Sigmoid colon (tissue), 7 donors: Measurements from ENCODE around the gene CIC. TPM values are rescaled to one million over a fixed set of nuclear protein-coding genes. Genes with fewer than 3 reads are reported as not detected.
A peak's percentile ranks its signal among the peaks of the same experiment; 100 is the strongest.

Source experiments
- DNase-seq: peaks from one replicate; pipeline ENCODE4 v3.0.0-alpha.2; 2019
- H3K27ac ChIP-seq, 4 donors: fragments of 200-600 bp; sonication (generic); one replicate each; pipeline ENCODE4 v1.5.1; 2016 to 2019; ENCODE audit warnings: mild to moderate bottlenecking in 1 of 4
- H3K27me3 ChIP-seq, 3 donors: fragments of 200-600 bp; sonication (generic); one replicate each; pipeline ENCODE4 v1.5.1; 2019; ENCODE audit warnings: mild to moderate bottlenecking in 1 of 3
- H3K36me3 ChIP-seq, 4 donors: fragments of 200-600 bp; sonication (generic); one replicate each; pipeline ENCODE4 v1.5.1; 2016 to 2019
- H3K4me1 ChIP-seq, 4 donors: fragments of 200-600 bp; sonication (generic); one replicate each; pipeline ENCODE4 v1.5.1; 2017 to 2019
- H3K4me3 ChIP-seq, 4 donors: fragments of 200-600 bp; sonication (generic); one replicate each; pipeline ENCODE4 v1.5.1; 2017 to 2019; ENCODE audit warnings: mild to moderate bottlenecking in 2 of 4, moderate library complexity in 1 of 4
- H3K9me3 ChIP-seq, 4 donors: fragments of 200-600 bp in 3 of 4; sonication (generic) in 3 of 4; one replicate each; pipeline versions ENCODE4 v1.5.1 to v1.6.1; 2013 to 2019
- CTCF ChIP-seq, 4 experiments: fragments of 450-650 bp in 3 of 4; fragments of 200-600 bp in 1 of 4; IDR thresholded peaks; one replicate each; pipeline ENCODE4 v1.5.1; 2016 to 2019; ENCODE audit warnings: antibody characterized with exemption in 4 of 4, mild to moderate bottlenecking in 3 of 4, moderate library complexity in 2 of 4
- EP300 ChIP-seq, 4 donors: sonication (generic); formaldehyde crosslinking; IDR thresholded peaks; one replicate each; pipeline ENCODE4 v1.6.1; 2017; ENCODE audit warnings: antibody characterized with exemption in 4 of 4
- POLR2A ChIP-seq, 2 donors: fragments of 450-650 bp; IDR thresholded peaks; one replicate each; pipeline ENCODE4 v1.6.1; 2016; ENCODE audit warnings: antibody characterized with exemption in 2 of 2, mild to moderate bottlenecking in 2 of 2, moderate library complexity in 2 of 2
- POLR2AphosphoS5 ChIP-seq, 4 donors: sonication (generic); formaldehyde crosslinking; IDR thresholded peaks; one replicate each; pipeline ENCODE4 v1.6.1; 2017; ENCODE audit warnings: antibody characterized with exemption in 4 of 4
- WGBS, 2 donors: extraction: QIAGEN DNeasy Blood & Tissue Kit; methylation state at CpG; one replicate each; pipeline ENCODE4 v1.1.7; 2013; 5-methylcytosine and 5-hydroxymethylcytosine counted together
- intact Hi-C: fragments of 100-400 bp; cut with DNase I; formaldehyde crosslinking; loops from one replicate; pipeline ENCODE4 v1.15.1; 2023
- polyA plus RNA-seq, 3 donors: library from polyadenylated mRNA; stranded (reverse); fragments of 200-250 nt; gene quantifications; one replicate each; pipeline ENCODE4 v1.2.3, GENCODE V29; 2013
- total RNA-seq, 4 donors: library from RNA; depleted of rRNA; stranded (reverse); fragments of >200 nt; gene quantifications; one replicate each; pipeline ENCODE4 v1.1.0, GENCODE V29; 2016
- donor health status: healthy with polysubstance abuse.
- donor health status: Bipolar disorder and iron deficiency.
- donor health status: healthy.

CIC gene
- total and polyA plus RNA-seq, 7 donors = 8.4 to 42.1 (median 20.0) TPM

- Histone ChIP-seq H3K27me3 (no peaks in the 10 kb centered on the region), H3K4me1 (peaks cover 0 to 54% (median 43%) of the 10 kb centered on the region in 4 donors), H3K27ac (peak overlapping the region in 3 of 4 donors; percentile 96 to 100 (median 99)), H3K4me3 (peak overlapping the region; percentile 63 to 93 (median 72)), H3K36me3 (peaks cover 4 to 33% (median 7%) of the 10 kb centered on the region in 4 donors), H3K9me3 (no peaks in the 10 kb centered on the region)
- DNase-seq = no peak
- intact Hi-C loops = no loop called here
- TF ChIP-seq POLR2A (IDR thresholded peaks at IDR 0.05) = no peak
- no peak for TF ChIP-seq POLR2AphosphoS5 (IDR thresholded peaks at IDR 0.05)
- no peak for TF ChIP-seq CTCF (IDR thresholded peaks at IDR 0.05)
- no peak for TF ChIP-seq EP300 (IDR thresholded peaks at IDR 0.05)
- WGBS, 2 donors = 98 to 99% methylated on average over 3 of the region's 3 CpGs
These were observed 27.8 kb upstream of the CIC start for GRCh38 chr19:42241279-42241678.

GRCh38 chr19:42242069-42242511 is 27.0 kb upstream of the CIC start:
- 1% methylated on average over 49 of the region's 49 CpGs for WGBS, 2 donors
- peaks cover 0 to 62% (median 50%) of the 10 kb centered on the region in 4 donors for H3K4me1 ChIP-seq
- intact Hi-C loops = loop anchor here (2.0 kb wide), 1 partner anchor 23 kb away; no protein-coding TSS in a partner anchor

GRCh38 chr19:42242512-42243409 is 26.3 kb upstream of the CIC start, which contains the start of gene GSK3A:
TSS of gene GSK3A (minus strand) at chr19:42242602. CDS start at chr19:42242465, 137 bp downstream.
- intact Hi-C loops = loop anchor here (2.0 kb wide), 1 partner anchor 24 kb away; no protein-coding TSS in a partner anchor
- Histone ChIP-seq H3K27me3 (no peaks in the 10 kb centered on the region), H3K36me3 (peaks cover 0 to 18% (median 0%) of the 10 kb centered on the region in 4 donors), H3K27ac (peak within 1 kb of the TSS; percentile 84 to 100 (median 98)), H3K4me1 (peaks cover 0 to 62% (median 51%) of the 10 kb centered on the region in 4 donors), H3K9me3 (no peaks in the 10 kb centered on the region), H3K4me3 (peak within 1 kb of the TSS; percentile 63 to 93 (median 72))
- WGBS, 2 donors = 0% methylated on average over 76 of the region's 76 CpGs
- TF ChIP-seq POLR2AphosphoS5 (IDR thresholded peaks at IDR 0.05) (peak; percentile 86 to 97 (median 94)), CTCF (IDR thresholded peaks at IDR 0.05) (no peak), EP300 (IDR thresholded peaks at IDR 0.05) (peak in 1 of 4 donors; percentile 40), POLR2A (IDR thresholded peaks at IDR 0.05) (peak; percentile 83 to 89)
- peak; percentile 99 for DNase-seq

More at GRCh38 chr19:42242069-42242511, 27.0 kb upstream of the CIC start:
- Histone ChIP-seq H3K9me3 (no peaks in the 10 kb centered on the region), H3K4me3 (peak overlapping the region; percentile 63 to 93 (median 72)), H3K27me3 (no peaks in the 10 kb centered on the region), H3K36me3 (peaks cover 0 to 25% (median under 1%) of the 10 kb centered on the region in 4 donors), H3K27ac (peak overlapping the region; percentile 84 to 100 (median 98))
- no peak for DNase-seq
- TF ChIP-seq POLR2AphosphoS5 (IDR thresholded peaks at IDR 0.05) = no peak
- no peak for TF ChIP-seq CTCF (IDR thresholded peaks at IDR 0.05)
- no peak for TF ChIP-seq POLR2A (IDR thresholded peaks at IDR 0.05)
- no peak for TF ChIP-seq EP300 (IDR thresholded peaks at IDR 0.05)

GRCh38 chr19:42244347-42245220 is 24.5 kb upstream of the CIC start:
- peak; percentile 95 for DNase-seq
- no peaks in the 10 kb centered on the region for H3K27me3 ChIP-seq
- intact Hi-C loops = no loop called here
- peaks cover 0 to 70% (median 56%) of the 10 kb centered on the region in 4 donors for H3K4me1 ChIP-seq
- 1 to 2% methylated on average over 45 of the region's 45 CpGs for WGBS, 2 donors
- no peaks in the 10 kb centered on the region for H3K9me3 ChIP-seq
- peaks cover 13 to 24% (median 14%) of the 10 kb centered on the region in 4 donors for H3K36me3 ChIP-seq
- H3K4me3 ChIP-seq = peak overlapping the region; percentile 23 to 93 (median 70)
- H3K27ac ChIP-seq = peak overlapping the region; percentile 84 to 100 (median 98)
- TF ChIP-seq POLR2AphosphoS5 (IDR thresholded peaks at IDR 0.05) (peak; percentile 61 to 88 (median 81)), CTCF (IDR thresholded peaks at IDR 0.05) (peak; percentile 44 to 70 (median 58)), EP300 (IDR thresholded peaks at IDR 0.05) (peak in 1 of 4 donors; percentile 43), POLR2A (IDR thresholded peaks at IDR 0.05) (peak; percentile 72 to 75)
